GM21367 (cell line): ENCODE measurements around the gene ZPLD1.

Source experiments
- ATAC-seq: cut with Tn5 transposase; IDR thresholded peaks from one replicate; pipeline ENCODE4 v1.9.1; 2021; ENCODE audit not compliant: unreplicated experiment

Gene ZPLD1

DNA sequence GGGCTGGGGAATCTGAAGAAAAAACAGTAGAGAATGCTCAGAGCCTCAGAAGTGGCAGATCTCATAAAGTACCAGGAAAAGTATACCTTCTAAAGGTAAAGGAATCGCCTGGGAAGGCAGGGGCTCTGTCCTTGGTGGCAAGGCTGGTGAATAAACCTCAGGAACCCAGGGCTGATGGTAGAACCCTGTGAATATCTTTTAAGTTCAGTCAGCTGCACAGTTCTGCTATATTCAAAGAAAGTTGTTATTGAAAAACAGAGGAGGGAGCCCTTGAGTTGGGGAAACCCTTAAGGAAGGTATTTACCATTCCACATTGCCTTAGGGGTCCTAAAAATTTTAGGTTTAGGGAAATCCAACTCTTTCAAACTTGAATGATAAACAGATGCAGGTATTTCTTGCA lies 31.2 kb downstream of the ZPLD1 start:
- ATAC-seq, result no peak

- no peak for ATAC-seq
These were observed 35.3 kb downstream of the ZPLD1 start for GRCh38 chr3:102470066-102470465.

DNA sequence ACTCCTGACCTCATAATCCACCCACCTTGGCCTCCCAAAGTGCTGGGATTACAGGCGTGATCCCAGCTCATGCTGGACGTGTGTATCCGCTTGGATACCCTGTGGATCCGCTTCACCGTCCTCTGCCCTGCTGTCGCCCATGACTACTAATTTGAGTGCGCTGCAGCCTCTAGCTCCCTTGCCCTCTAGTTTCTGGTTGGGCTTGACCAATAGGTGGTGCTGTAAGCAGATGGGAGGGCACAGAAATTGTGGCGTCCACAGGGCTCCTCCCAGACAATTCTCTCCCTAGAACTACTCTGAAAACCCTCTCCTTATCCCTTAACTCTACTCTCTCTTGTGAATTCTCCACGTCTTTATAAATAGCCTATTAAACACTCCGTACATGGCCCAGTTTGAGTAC lies 36.2 kb downstream of the ZPLD1 start:
- no peak for ATAC-seq

- ATAC-seq, result no peak
These were observed 36.7 kb downstream of the ZPLD1 start for GRCh38 chr3:102471491-102471890.

DNA sequence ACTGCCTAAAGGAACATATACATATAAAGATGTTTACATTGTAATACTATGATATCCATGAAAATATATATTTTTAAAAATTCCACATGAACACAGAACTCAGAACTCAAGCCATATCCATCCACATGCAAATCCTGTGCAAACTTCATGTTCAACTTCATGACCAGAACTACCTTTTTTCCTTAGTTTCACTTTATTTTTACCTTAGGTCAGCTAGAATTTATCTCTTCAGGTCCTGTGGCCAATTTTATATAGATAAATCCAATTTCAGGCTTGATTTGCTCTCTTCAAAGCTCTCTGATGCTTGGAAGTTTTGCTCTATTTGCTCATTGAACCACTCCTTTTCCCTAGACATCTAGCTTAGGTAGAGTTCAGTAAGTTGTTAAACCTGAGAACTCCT lies 38.8 kb downstream of the ZPLD1 start:
- ATAC-seq, result no peak

GRCh38 chr3:102474207-102474606 lies 39.4 kb downstream of the ZPLD1 start:
- no peak for ATAC-seq

- no peak for ATAC-seq
These were observed 41.4 kb downstream of the ZPLD1 start for GRCh38 chr3:102476198-102476597.

DNA sequence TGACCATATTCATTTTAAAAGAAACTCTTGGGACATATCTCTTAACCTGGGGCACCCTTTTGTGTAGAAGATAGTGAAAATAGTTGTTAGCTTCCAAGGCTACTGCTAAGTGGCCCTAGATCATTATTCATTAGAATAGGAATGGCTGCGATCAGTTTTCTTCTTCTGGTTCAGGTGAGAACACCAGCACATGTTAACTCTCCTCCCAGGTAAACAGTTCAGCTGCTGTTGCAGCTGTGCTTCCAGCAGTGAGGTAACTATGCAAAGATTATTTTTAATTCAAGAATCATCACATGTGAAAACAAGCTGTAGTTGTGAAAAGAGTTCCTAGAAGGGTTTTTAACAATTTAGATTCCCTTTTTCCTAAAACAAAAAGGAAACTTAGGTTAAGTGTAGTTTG lies 43.3 kb downstream of the ZPLD1 start:
- ATAC-seq, result no peak

GRCh38 chr3:102480139-102480538 lies 45.3 kb downstream of the ZPLD1 start:
- ATAC-seq, result no peak

GRCh38 chr3:102481050-102481449 lies 46.2 kb downstream of the ZPLD1 start:
- no peak for ATAC-seq

GRCh38 chr3:102483556-102483955 lies 48.7 kb downstream of the ZPLD1 start:
- no peak for ATAC-seq

DNA sequence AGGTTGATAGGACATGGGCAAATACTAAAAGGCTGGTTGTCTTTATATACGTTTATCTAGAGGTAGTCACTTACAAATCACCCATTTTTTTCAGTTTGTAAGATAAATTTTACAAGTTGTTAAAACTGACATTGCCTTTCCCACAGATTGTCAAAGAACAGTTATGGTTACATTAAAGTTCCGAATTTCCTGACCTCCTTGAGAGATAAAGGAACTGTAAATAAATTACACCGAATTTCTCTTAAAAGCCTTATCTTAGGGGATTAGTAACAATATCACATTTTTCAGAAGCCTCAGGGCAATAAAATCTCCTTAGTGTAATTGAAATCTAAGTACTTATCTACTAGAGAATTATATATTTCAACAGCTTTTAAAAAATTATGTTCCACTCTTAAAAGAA lies 49.5 kb downstream of the ZPLD1 start:
- no peak for ATAC-seq

DNA sequence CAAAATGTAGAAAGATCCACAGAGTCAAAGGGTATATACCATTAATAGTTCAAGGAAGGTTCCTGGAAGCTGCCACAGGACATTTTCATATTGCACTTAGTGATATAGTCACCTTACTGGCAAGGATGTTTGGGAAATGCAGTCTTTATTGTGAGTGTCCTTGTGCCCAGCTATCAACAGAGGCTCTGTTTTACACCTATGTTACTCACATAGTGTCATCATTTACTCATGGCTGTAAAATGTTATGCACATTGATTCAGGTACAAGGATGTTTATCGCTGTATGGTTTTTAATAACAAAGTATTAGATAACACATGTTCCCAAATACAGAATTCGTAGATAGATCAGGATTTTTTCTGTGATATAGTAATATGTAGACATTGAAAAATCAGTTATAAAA lies 50.9 kb downstream of the ZPLD1 start:
- no peak for ATAC-seq

- no peak for ATAC-seq
These were observed 53.5 kb downstream of the ZPLD1 start for GRCh38 chr3:102488331-102488730.

- ATAC-seq, result no peak
These were observed 57.5 kb downstream of the ZPLD1 start for GRCh38 chr3:102492300-102492699.

DNA sequence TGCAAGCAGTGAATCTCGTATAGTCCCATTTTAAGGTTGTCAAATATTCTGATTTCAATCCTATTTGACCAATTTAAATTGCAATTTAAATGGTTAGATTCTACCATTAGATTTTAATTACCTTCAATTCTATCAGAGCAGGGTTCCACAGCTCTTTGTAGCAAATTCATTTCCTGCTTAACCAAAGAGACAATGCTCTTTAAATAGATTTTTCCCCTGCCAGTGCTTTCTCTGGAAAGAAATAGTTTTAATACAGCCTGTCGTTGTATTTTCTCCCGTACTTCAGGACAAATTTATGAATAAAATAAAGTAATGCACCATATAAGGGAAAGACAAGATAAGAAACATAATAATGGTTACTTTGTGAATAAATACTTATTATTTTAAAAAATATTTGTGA lies 62.8 kb downstream of the ZPLD1 start:
- no peak for ATAC-seq

DNA sequence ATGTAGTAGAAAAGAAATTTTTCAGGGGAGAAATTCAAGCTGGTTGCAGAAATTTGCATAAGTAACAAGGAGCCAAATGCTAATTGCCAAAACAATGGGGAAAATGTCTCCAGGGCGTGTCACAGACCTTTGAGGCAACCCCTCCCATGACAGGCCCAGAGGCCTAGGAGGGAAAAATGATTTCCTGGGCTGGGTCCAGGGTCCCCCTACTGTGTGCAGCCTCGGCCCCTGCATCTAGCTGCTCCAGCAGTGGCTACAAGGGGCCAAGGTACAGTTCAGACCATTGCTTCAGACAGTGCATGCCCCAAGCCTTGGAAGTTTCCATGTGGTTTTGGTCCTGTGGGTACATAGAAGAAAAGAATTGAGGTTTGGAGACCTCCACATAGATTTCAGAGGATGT lies 70.7 kb downstream of the ZPLD1 start:
- no peak for ATAC-seq

DNA sequence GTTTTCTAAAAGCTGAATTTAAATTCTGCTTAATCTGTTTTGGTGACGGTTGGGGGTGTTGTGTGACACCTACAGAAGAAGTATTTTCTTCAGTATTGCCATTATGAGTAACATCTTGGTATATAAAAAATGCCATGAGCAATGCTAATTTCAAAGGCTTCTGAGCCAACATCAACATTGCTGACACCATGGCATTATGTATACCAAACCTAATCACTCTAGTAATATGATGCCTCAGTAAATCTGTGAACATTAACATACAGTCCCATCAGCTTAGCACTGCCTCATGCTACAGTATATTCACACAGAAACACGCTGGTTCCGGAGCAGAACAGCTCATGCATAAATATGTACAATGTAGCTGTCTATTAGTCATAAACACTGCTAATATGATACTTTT lies 75.8 kb downstream of the ZPLD1 start:
- no peak for ATAC-seq

DNA sequence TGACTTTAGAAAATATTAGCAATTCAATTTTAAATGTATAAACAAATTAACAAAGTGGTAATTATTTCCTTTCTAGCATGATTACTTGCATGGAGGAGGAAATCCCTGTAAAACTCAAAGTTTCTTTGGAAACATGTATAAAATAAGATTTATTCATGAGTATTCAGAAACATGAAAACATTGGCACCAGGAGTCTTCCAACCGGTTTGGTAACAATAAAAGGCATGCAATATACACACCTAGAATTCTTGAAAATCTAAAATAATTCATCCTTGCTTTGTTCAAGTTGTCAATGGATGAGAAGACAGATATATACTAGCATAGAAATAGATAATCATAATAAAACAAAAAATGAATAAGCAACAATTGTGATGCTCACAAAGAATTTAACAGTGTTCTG lies 76.4 kb downstream of the ZPLD1 start:
- no peak for ATAC-seq

DNA sequence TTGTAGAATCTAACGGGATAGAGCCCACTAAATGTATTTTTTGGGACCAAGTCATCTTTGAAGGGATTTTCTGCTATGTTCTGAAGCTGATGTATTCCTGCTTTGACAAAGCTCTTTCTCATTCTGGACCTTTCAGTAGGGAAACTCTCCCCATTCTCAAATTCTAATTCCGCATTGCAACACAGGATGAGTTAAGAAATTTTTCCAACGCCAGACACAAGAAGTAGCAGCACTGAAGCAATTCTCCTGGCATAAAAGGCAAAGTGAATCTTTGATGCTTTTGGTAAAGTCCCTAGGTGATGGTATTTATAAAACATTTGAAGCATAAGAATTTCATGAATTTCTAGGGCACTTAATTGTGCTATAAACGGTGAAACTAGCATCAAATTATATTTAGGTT lies 76.8 kb downstream of the ZPLD1 start:
- no peak for ATAC-seq

- ATAC-seq, result no peak
These were observed 78.1 kb downstream of the ZPLD1 start for GRCh38 chr3:102512734-102513504.

DNA sequence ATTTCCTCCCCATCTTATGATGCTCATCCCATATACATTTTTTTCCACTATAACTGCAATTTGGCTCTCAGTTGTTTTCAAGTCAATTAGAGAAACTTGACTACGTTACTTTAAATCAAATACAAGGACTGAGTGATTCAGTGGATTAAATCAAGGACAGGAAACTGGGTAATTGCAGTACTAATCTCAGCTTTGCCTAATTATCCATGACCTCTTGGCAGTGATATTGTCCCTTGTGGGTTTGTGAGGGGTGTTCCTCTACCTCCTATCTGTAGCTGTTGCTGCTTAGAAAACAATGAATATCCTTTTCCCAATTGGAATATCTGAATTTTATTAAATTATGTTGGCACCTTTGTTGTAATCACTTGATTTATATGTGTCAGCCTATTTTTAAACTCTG lies 79.4 kb downstream of the ZPLD1 start:
- ATAC-seq, result no peak

DNA sequence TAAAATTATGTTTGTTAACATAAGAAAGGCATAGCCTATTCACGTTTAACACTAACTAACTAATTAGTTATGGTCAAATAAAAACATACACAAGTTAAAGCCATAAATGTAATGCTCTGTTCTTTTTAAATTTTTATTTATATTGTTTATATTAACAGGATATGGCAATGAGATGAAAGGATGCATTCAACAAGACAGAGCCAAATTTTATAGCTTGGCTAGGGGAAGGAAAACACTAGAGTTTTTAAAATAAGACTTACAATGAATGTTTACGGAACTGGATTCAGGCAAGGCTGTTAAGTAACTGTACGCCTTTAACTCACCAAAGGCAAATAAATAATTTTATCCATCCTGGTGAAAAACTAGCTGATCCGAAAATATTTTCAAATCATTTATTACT lies 86.4 kb downstream of the ZPLD1 start:
- no peak for ATAC-seq
